Right atrium auricular region (tissue), 2 donors: ENCODE measurements around the gene REST. TPM values are rescaled to one million over a fixed set of nuclear protein-coding genes. Genes with fewer than 3 reads are reported as not detected.
"Not testable (repeated sequence)": the region's sequence is repeated elsewhere in the genome, so short reads cannot be mapped to it uniquely, and the experiment has no call there.

Experiments
- DNase-seq: peaks from one replicate; pipeline ENCODE4 v3.0.0-alpha.2; 2019; ENCODE audit warnings: low spot score
- H3K27ac ChIP-seq, 2 donors: fragments of 200-600 bp; sonication (generic); 1 replicate in 1 of 2; 2 replicates in 1 of 2; pipeline ENCODE4 v1.5.1; 2016 to 2019
- H3K27me3 ChIP-seq, 2 donors: fragments of 200-600 bp; sonication (generic); one replicate each; pipeline versions ENCODE4 v1.5.1 to v1.6.0; 2017 to 2019
- H3K36me3 ChIP-seq: fragments of 200-600 bp; sonication (generic); one replicate; pipeline ENCODE4 v1.5.1; 2016
- H3K4me1 ChIP-seq, 2 donors: fragments of 200-600 bp; sonication (generic); one replicate each; pipeline versions ENCODE4 v1.5.1 to v1.6.0; 2017 to 2019
- H3K4me3 ChIP-seq, 2 donors: fragments of 200-600 bp; sonication (generic); 1 replicate in 1 of 2; 2 replicates in 1 of 2; pipeline ENCODE4 v1.5.1; 2017 to 2019; ENCODE audit warnings: mild to moderate bottlenecking in 1 of 2, moderate library complexity in 1 of 2
- H3K9me3 ChIP-seq, 2 donors: fragments of 200-600 bp; sonication (generic); one replicate each; pipeline ENCODE4 v1.5.1; 2019
- CTCF ChIP-seq, 2 donors: fragments of 200-600 bp; sonication (generic); IDR thresholded peaks; one replicate each; pipeline ENCODE4 v1.5.1; 2019; ENCODE audit warnings: antibody characterized with exemption in 2 of 2
- total RNA-seq, 2 donors: library from RNA; depleted of rRNA; stranded (reverse); fragments of >200 nt; gene quantifications; one replicate each; pipeline ENCODE4 v1.1.0, GENCODE V29; 2016

REST gene
- total RNA-seq, 2 donors from 2014 or later: 25.4 to 27.8 TPM

GRCh38 chr4:56879996-56880395, 27.7 kb upstream of the REST start:
- Histone ChIP-seq H3K9me3 (no peaks in the 10 kb centered on the region), H3K27me3 (no peaks in the 10 kb centered on the region), H3K4me1 (no peaks in the 10 kb centered on the region), H3K36me3 (no peaks in the 10 kb centered on the region), H3K4me3 (no peak overlapping the region), H3K27ac (no peak overlapping the region)
- TF ChIP-seq CTCF (IDR thresholded peaks at IDR 0.05): no peak
- no peak for DNase-seq

GRCh38 chr4:56880572-56880971, 27.1 kb upstream of the REST start:
- DNase-seq: no peak
- H3K27ac ChIP-seq: no peak overlapping the region
- TF ChIP-seq CTCF (IDR thresholded peaks at IDR 0.05): no peak
- H3K4me3 ChIP-seq: no peak overlapping the region
- no peaks in the 10 kb centered on the region for H3K4me1 ChIP-seq
- no peaks in the 10 kb centered on the region for H3K36me3 ChIP-seq
- no peaks in the 10 kb centered on the region for H3K27me3 ChIP-seq
- H3K9me3 ChIP-seq: no peaks in the 10 kb centered on the region

GRCh38 chr4:56884511-56884910, 23.2 kb upstream of the REST start:
- not testable (repeated sequence) for DNase-seq, H3K4me1 ChIP-seq, H3K36me3 ChIP-seq, H3K27ac ChIP-seq, H3K27me3 ChIP-seq, H3K9me3 ChIP-seq, H3K4me3 ChIP-seq

GRCh38 chr4:56892691-56893090, 15.0 kb upstream of the REST start:
- Histone ChIP-seq H3K36me3 (no peaks in the 10 kb centered on the region), H3K27ac (no peak overlapping the region), H3K27me3 (no peaks in the 10 kb centered on the region), H3K4me1 (no peaks in the 10 kb centered on the region), H3K4me3 (no peak overlapping the region), H3K9me3 (no peaks in the 10 kb centered on the region)
- no peak for DNase-seq
- TF ChIP-seq CTCF (IDR thresholded peaks at IDR 0.05): no peak

- H3K27me3 ChIP-seq, H3K36me3 ChIP-seq: not testable (repeated sequence)
These were observed 9.9 kb upstream of the REST start for GRCh38 chr4:56897842-56898241.

GRCh38 chr4:56900186-56900585, 7.5 kb upstream of the REST start:
- H3K27me3 ChIP-seq, H3K9me3 ChIP-seq, DNase-seq, H3K27ac ChIP-seq, H3K36me3 ChIP-seq, H3K4me1 ChIP-seq, H3K4me3 ChIP-seq: not testable (repeated sequence)

More at GRCh38 chr4:56897842-56898241, 9.9 kb upstream of the REST start:
- not testable (repeated sequence) for H3K27ac ChIP-seq, H3K9me3 ChIP-seq, H3K4me1 ChIP-seq, H3K4me3 ChIP-seq, DNase-seq

GRCh38 chr4:56902703-56903102, 5.0 kb upstream of the REST start:
- Histone ChIP-seq H3K4me1 (peaks cover 0 to 5% of the 10 kb centered on the region in 2 donors), H3K36me3 (no peaks in the 10 kb centered on the region), H3K27me3 (no peaks in the 10 kb centered on the region), H3K4me3 (no peak overlapping the region), H3K9me3 (no peaks in the 10 kb centered on the region), H3K27ac (no peak overlapping the region)
- DNase-seq: no peak
- no peak for TF ChIP-seq CTCF (IDR thresholded peaks at IDR 0.05)
